LHCN-M2 (cell line): ENCODE measurements around the gene IQCE. TPM values are rescaled to one million over a fixed set of nuclear protein-coding genes. Genes with fewer than 3 reads are reported as not detected.
"Not testable (repeated sequence)": the region's sequence is repeated elsewhere in the genome, so short reads cannot be mapped to it uniquely, and the experiment has no call there.

ENCODE experiments used
- DNase-seq: peaks from one replicate; pipeline ENCODE4 v3.0.0-alpha.2; 2012; ENCODE audit warnings: low read depth
- total RNA-seq: library from RNA; depleted of rRNA; stranded (reverse); fragments of >200 nt; gene quantifications from 2 replicates; pipeline ENCODE4 v1.2.3, GENCODE V29; 2014

IQCE gene
- total RNA-seq, 1 experiment from 2014 or later: 15.3 TPM

- DNase-seq: no peak
Measured at GRCh38 chr7:2521341-2521745, 37.4 kb upstream of the IQCE start.

- DNase-seq: peak; percentile 64
Measured at GRCh38 chr7:2521952-2522591, 36.7 kb upstream of the IQCE start.

GRCh38 chr7:2522780-2523433, 35.9 kb upstream of the IQCE start:
- no peak for DNase-seq

DNA sequence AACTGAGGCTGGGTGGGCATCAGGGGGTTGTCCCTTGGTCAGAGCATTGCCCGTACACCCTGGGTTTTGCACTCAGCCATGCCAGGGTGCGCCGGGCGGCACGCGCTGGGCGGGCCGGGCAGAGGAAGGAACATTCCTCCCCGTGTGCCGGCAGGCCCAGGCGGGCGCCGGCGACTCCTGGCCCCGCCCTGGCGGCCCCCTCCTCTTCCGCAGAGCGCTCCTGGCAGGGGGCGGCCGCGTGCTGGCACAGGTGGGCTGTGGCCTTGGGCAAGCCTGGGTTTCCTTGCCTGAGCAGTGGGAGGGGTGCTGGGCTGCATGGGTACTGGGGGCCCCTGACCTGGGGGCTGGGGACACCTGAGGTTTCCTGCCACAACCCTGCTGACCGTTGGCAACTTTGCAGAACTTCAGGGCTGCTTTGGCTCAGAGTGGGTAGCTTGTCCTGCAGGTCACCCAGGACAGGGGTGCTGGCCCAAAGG, 35.3 kb upstream of the IQCE start:
- DNase-seq: no peak

DNA sequence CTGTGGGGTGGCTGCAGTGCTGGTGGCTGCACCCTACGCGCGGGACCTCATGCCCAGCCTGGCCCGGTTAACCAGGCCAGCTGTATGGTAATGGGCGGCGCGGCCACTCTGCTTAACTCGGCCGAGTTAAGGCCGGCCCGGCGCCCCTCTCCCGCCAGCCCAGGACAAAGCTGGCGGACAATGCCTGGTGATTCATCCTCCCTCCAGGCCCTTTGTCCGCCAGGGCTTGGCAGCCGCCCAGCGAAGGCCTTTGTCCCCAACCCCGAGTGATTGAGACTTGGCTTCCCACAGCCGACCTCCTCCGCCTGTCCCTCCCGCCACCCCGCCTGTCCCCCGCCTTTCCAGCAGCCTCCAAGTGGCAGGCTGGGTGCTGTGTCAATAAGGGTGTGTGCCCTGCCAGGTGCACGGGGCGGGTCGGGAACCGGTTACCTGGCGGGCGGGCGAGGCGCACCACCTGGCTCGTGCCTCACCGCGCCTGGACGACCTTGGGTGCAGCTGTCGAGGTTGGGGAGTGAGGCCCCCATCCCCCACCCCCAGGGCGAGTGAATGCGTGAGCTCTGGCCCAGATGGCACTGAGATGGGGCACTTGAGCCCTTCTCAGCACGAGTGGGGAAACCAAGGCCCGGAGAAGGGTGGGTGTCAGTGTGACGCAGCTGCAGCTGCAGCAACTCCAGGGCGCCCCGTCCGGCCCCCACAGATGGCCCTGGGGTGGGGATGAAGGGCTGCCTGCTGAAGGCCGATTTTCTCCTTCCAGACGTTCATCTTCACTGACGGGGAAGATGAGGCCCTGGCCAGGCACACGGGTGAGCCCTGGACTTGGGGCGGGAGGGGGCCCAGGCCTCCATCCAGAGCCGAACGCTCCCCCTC, 34.6 kb upstream of the IQCE start:
- DNase-seq: peak; percentile 65

DNA sequence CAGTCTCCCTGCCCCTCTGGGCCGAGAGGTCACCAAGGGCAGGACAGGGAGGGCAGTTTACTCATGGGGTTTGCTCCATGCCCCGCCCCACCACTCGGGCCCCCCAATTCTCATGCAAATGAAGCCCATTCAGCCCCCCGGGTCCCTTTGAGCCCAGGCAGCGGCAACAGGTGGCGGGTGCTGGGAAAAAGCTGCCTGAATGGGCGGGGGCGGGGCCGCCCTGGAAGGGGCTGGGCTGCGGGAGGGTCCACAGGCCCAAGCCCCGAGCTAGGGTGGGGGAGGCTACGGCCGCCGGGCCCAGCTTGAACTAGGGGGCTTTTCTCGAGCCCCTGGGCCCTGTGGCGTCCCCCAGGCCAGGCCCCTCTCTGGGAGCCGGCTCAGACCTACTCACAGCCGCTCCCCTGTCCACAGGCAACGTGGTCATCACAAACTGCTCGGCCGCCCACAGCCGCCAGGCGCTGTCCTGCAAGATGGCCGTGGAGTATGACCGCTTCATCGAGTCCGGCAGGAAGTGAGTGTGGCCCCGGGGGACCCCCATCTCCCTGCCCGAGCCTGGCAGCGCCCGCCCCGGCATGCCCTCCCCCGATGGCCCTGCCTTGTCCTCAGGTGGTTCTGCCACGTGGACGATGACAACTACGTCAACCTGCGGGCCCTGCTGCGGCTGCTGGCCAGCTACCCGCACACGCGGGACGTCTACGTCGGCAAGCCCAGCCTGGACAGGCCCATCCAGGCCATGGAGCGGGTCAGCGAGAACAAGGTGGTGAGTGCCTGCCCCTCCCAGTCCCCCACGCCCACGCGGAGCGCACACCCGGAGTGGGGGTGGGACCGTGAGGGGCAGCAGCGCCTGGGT, 33.7 kb upstream of the IQCE start:
- DNase-seq: no peak

DNA sequence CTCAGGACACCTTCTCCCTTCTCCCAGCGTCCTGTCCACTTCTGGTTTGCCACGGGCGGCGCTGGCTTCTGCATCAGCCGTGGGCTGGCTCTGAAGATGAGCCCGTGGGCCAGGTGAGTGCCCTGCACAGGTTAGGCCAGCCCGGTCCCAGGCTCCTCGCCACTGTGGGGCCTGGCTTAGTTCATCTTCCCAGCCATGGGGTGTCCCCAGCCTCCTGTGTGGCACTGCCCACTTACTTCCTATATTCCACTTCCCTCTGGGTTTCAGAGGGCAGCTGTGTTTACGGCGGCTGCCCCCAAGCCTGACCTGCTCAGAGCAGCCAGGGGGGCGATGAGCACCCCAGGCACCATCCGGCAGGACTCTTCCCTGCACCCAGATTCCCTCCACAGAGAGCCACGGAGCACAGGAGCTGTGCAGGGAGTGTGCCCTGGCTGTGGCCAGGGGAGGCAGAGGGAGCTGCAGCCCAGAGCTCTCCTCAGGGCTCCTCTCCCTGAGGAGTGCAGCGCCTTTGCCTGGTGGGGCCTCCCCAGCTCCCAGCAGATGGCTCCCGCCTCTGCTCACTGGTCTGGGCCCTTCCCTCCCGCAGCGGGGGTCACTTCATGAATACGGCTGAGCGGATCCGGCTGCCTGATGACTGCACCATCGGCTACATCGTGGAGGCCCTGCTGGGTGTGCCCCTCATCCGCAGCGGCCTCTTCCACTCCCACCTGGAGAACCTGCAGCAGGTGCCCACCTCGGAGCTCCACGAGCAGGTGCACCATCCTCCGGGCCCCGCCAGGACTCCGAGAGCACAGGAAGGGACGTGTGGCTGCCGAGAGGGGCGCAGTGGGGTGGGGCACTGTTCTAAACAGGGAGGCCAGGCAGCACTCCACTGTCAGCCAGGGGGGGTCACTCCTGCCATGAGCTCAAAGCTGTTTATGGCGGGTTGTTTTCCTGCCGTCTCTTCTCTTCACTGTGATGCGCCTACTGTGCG, 32.8 kb upstream of the IQCE start:
- DNase-seq: no peak

DNA sequence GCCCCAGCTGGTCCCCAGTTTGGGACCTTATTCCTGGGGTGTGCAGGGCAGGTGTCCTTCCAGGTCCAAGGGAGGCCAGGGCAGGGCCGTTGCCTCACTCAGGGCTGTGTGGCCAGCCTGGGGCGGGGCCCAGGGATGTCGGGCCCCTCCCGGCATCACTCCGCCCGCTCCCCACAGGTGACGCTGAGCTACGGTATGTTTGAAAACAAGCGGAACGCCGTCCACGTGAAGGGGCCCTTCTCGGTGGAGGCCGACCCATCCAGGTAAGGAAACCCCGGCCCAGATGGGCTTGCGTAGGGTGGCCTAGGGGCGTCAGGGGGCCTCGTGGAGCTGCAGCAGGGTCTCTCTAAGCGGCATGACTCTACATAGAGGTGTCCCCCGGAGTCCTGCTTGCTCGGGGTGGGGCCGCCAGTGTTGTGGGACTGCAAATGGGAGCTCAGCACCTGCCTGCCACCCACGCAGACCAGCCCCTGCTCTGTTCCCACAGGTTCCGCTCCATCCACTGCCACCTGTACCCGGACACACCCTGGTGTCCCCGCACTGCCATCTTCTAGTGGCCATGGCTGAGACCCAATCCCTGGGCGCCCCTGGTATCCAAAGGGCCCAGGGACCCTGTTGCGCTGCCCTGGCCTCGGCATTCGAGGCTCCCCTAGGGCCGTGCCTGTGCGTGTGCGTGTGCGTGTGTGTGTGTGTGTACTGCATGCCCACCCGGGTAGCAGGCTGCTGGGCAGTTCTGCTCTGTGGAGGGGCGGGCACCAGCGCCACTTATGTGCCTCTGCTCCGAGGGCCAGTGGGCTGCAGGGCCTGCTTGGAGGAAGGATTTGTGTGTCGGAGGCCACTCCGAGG, 31.9 kb upstream of the IQCE start:
- no peak for DNase-seq

GRCh38 chr7:2527505-2528467, 31.0 kb upstream of the IQCE start:
- peak; percentile 85 for DNase-seq

GRCh38 chr7:2528481-2529095, 30.2 kb upstream of the IQCE start:
- no peak for DNase-seq

GRCh38 chr7:2529161-2530070, 29.4 kb upstream of the IQCE start:
- peak; percentile 84 for DNase-seq

DNA sequence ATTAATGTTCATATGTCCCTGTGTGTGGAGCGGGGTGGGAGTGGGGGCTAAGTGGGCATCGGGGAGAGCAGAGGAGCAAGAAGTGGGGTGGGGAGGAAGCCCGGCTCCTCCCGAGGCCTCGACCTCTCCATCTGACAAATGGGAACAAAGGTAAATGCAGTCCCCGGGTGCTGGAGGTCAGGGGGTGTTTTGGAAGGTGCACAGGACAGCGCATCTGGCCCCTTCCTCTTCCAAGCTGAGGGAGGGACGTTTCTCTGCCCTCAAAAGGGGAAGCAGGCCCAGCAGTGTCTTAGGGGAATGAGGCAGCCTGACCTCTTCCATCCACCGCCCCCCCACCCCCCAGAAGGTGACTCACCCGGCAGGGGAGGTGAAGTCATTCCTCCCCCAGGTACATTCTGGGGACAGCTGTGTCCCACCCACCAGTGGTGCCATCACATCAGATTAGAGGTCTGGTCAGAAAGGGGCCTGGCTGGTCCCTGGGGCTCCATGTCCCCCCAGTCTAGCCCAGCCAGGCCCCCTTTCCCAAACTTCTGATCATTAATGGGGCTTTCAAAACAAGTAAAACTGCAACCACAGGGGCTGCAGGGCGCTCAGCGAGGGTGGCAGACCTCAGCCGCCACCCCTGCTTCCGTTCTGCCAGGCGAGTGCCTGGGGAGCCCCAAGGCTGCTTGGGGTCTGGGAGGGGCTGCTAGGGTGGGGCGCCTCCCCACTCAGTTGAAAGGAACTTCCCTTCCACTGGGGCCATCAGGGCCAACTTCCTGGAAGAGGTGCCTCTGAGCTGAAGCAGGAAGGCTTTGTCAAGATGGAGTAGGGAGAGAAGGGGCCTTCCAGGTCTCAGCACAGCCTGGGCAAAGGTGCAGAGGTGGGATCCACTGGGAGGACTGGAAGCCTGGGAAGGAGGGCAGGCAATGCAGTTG, 28.4 kb upstream of the IQCE start:
- peak; percentile 62 for DNase-seq

GRCh38 chr7:2530994-2531795, 27.6 kb upstream of the IQCE start:
- not testable (repeated sequence) for DNase-seq

GRCh38 chr7:2531796-2532110, 27.0 kb upstream of the IQCE start:
- DNase-seq: not testable (repeated sequence)
